ENCODE data around the gene KANSL1. TPM values are rescaled to one million over a fixed set of nuclear protein-coding genes. Genes with fewer than 3 reads are reported as not detected.
"Not testable (repeated sequence)": the region's sequence is repeated elsewhere in the genome, so short reads cannot be mapped to it uniquely, and the experiment has no call there.

Gene KANSL1
- total and polyA plus RNA-seq, 2 donors from 2014 or later = 13.7 to 97.3 TPM

- intact Hi-C loops (cut with DNase I) = no loop called here
- H3K4me1 ChIP-seq (ENCODE audit: control insufficient read depth in 2 of 3, insufficient read depth in 2 of 3, low read depth in 1 of 3, low read length in 3 of 3) = peaks cover 0 to 27% (median 25%) of the 10 kb centered on the region in 3 donors
- peak; percentile 30 to 70 (median 50) for DNase-seq
- H3K4me3 ChIP-seq (ENCODE audit: low read length in 3 of 3) = peak overlapping the region; percentile 79 to 98 (median 93)
- H3K27me3 ChIP-seq (ENCODE audit: control insufficient read depth, insufficient read depth, low read length) = no peaks in the 10 kb centered on the region
- peak overlapping the region; percentile 97 to 98 for H3K27ac ChIP-seq (ENCODE audit: low read depth in 2 of 2, low read length in 2 of 2)
- H3K9me3 ChIP-seq (ENCODE audit: control insufficient read depth in 2 of 3, insufficient read depth in 1 of 3, low read length in 3 of 3) = no peaks in the 10 kb centered on the region
- TF ChIP-seq, protein P1, sequence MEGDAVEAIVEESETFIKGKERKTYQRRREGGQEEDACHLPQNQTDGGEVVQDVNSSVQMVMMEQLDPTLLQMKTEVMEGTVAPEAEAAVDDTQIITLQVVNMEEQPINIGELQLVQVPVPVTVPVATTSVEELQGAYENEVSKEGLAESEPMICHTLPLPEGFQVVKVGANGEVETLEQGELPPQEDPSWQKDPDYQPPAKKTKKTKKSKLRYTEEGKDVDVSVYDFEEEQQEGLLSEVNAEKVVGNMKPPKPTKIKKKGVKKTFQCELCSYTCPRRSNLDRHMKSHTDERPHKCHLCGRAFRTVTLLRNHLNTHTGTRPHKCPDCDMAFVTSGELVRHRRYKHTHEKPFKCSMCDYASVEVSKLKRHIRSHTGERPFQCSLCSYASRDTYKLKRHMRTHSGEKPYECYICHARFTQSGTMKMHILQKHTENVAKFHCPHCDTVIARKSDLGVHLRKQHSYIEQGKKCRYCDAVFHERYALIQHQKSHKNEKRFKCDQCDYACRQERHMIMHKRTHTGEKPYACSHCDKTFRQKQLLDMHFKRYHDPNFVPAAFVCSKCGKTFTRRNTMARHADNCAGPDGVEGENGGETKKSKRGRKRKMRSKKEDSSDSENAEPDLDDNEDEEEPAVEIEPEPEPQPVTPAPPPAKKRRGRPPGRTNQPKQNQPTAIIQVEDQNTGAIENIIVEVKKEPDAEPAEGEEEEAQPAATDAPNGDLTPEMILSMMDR (IDR thresholded peaks at IDR 0.05; ENCODE audit: borderline replicate concordance, extremely low read depth, insufficient read depth) = no peak
- H3K36me3 ChIP-seq (ENCODE audit: control insufficient read depth in 2 of 3, insufficient read depth in 3 of 3, low read length in 3 of 3) = no peaks in the 10 kb centered on the region
- peak overlapping the region; percentile 80 to 97 (median 92) for H3K9ac ChIP-seq (ENCODE audit: low read length in 3 of 3)
- no peak for FAIRE-seq
Observed at GRCh38 chr17:46191322-46192188, 1.7 kb downstream of the KANSL1 start.

- DNase-seq (no peak), FAIRE-seq (no peak)
- H3K27ac ChIP-seq (ENCODE audit: low read depth in 2 of 2, low read length in 2 of 2) = peak overlapping the region; percentile 25 to 98
- H3K27me3 ChIP-seq (ENCODE audit: control insufficient read depth, insufficient read depth, low read length) = no peaks in the 10 kb centered on the region
- peaks cover 0 to 27% (median 25%) of the 10 kb centered on the region in 3 donors for H3K4me1 ChIP-seq (ENCODE audit: control insufficient read depth in 2 of 3, insufficient read depth in 2 of 3, low read depth in 1 of 3, low read length in 3 of 3)
- peak overlapping the region; percentile 19 to 92 (median 80) for H3K9ac ChIP-seq (ENCODE audit: low read length in 3 of 3)
- intact Hi-C loops (cut with DNase I) = no loop called here
- TF ChIP-seq, protein P1 (IDR thresholded peaks at IDR 0.05; ENCODE audit: borderline replicate concordance, extremely low read depth, insufficient read depth) = no peak
- H3K4me3 ChIP-seq (ENCODE audit: low read length in 3 of 3) = peak overlapping the region; percentile 79 to 98 (median 93)
- H3K9me3 ChIP-seq (ENCODE audit: control insufficient read depth in 2 of 3, insufficient read depth in 1 of 3, low read length in 3 of 3) = no peaks in the 10 kb centered on the region
- no peaks in the 10 kb centered on the region for H3K36me3 ChIP-seq (ENCODE audit: control insufficient read depth in 2 of 3, insufficient read depth in 3 of 3, low read length in 3 of 3)
Observed at GRCh38 chr17:46190763-46191162, 2.5 kb downstream of the KANSL1 start.

GRCh38 chr17:46186827-46187235 lies 6.4 kb downstream of the KANSL1 start:
- TF ChIP-seq, protein P1 (IDR thresholded peaks at IDR 0.05; ENCODE audit: borderline replicate concordance, extremely low read depth, insufficient read depth) = peak; percentile 26
- peaks cover 0 to 34% (median 27%) of the 10 kb centered on the region in 3 donors for H3K4me1 ChIP-seq (ENCODE audit: control insufficient read depth in 2 of 3, insufficient read depth in 2 of 3, low read depth in 1 of 3, low read length in 3 of 3)
- FAIRE-seq; H3K36me3 ChIP-seq (ENCODE audit: control insufficient read depth in 2 of 3, insufficient read depth in 3 of 3, low read length in 3 of 3); H3K9me3 ChIP-seq (ENCODE audit: control insufficient read depth in 2 of 3, insufficient read depth in 1 of 3, low read length in 3 of 3); H3K4me3 ChIP-seq (ENCODE audit: low read length in 3 of 3); H3K27me3 ChIP-seq (ENCODE audit: control insufficient read depth, insufficient read depth, low read length); H3K9ac ChIP-seq (ENCODE audit: low read length in 3 of 3); H3K27ac ChIP-seq (ENCODE audit: low read depth in 2 of 2, low read length in 2 of 2); intact Hi-C loops (cut with DNase I): not testable (repeated sequence)
- peak in 2 of 5 donors; percentile 25 to 64 for DNase-seq

All from kidney (tissue), 14 donors.